Spleen (tissue), 7 donors: ENCODE measurements around the gene ENOX1.

ENCODE experiments used
- POLR2A ChIP-seq, 3 donors: fragments of 450-650 bp; IDR thresholded peaks; one replicate each; pipeline ENCODE4 v1.5.1; 2017; ENCODE audit warnings: antibody characterized with exemption in 3 of 3, mild to moderate bottlenecking in 1 of 3
- TF ChIP-seq, protein P1 (sequence below), 11 experiments: fragments of 200-600 bp in 7 of 11; fragments of 450-650 bp in 4 of 11; sonication (generic) in 4 of 11; IDR thresholded peaks in 8 of 11; conservative IDR thresholded peaks in 3 of 11; 1 replicate in 7 of 11; 2 replicates in 4 of 11; pipeline versions ENCODE4 v1.4.0 to v1.8.0; 2016 to 2021; ENCODE audit warnings: antibody characterized with exemption in 11 of 11, inconsistent platforms in 4 of 11, mild to moderate bottlenecking in 1 of 11
- donor health status: DM: no; HTN: no; CAD: no; lungs with moderate emphysema.
- donor health status: DM: no; HTN: no; CAD: no.
- donor health status: DM: no; HTN: no; CAD: no.

- TF ChIP-seq, protein P1, sequence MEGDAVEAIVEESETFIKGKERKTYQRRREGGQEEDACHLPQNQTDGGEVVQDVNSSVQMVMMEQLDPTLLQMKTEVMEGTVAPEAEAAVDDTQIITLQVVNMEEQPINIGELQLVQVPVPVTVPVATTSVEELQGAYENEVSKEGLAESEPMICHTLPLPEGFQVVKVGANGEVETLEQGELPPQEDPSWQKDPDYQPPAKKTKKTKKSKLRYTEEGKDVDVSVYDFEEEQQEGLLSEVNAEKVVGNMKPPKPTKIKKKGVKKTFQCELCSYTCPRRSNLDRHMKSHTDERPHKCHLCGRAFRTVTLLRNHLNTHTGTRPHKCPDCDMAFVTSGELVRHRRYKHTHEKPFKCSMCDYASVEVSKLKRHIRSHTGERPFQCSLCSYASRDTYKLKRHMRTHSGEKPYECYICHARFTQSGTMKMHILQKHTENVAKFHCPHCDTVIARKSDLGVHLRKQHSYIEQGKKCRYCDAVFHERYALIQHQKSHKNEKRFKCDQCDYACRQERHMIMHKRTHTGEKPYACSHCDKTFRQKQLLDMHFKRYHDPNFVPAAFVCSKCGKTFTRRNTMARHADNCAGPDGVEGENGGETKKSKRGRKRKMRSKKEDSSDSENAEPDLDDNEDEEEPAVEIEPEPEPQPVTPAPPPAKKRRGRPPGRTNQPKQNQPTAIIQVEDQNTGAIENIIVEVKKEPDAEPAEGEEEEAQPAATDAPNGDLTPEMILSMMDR (IDR thresholded peaks at IDR 0.05 in 8 of 11, conservative IDR thresholded peaks at IDR 0.05 in 3 of 11): no peak
- no peak for TF ChIP-seq POLR2A (IDR thresholded peaks at IDR 0.05)
Measured at GRCh38 chr13:43469791-43470190, 317.0 kb downstream of the ENOX1 start.
